HTR-8/SVneo (cell line): ENCODE data around the gene ZNF710.

Experiments used
- DNase-seq: peaks from one replicate; pipeline ENCODE4 v3.0.0; 2011; ENCODE audit warnings: low spot score, mixed read lengths; ENCODE audit not compliant: insufficient read length
- FAIRE-seq: peaks from 2 replicates; lab custom pipeline; 2011; peaks lifted over from hg19 to GRCh38; lab: Jason Lieb, UNC

Gene ZNF710

DNA sequence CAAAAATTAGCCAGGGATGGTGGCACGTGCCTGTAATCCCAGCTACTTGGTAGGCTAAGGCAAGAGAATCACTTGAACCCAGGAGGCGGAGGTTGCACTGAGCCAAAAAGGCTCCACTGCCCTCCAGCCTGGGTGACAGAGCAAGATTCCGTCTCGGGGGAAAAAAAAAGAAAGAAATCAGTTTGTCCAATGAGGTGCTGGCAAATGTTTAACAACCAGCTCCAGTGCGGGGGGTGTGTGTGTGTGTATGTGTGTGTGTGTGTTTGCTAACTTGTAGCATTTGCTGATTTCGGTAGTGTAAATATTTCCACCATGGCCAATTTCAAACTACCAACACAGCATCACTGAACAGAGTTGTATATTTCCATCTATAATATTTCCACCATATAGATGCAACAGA is 124.9 kb downstream of the ZNF710 start:
- DNase-seq (no peak), FAIRE-seq (no peak)

DNA sequence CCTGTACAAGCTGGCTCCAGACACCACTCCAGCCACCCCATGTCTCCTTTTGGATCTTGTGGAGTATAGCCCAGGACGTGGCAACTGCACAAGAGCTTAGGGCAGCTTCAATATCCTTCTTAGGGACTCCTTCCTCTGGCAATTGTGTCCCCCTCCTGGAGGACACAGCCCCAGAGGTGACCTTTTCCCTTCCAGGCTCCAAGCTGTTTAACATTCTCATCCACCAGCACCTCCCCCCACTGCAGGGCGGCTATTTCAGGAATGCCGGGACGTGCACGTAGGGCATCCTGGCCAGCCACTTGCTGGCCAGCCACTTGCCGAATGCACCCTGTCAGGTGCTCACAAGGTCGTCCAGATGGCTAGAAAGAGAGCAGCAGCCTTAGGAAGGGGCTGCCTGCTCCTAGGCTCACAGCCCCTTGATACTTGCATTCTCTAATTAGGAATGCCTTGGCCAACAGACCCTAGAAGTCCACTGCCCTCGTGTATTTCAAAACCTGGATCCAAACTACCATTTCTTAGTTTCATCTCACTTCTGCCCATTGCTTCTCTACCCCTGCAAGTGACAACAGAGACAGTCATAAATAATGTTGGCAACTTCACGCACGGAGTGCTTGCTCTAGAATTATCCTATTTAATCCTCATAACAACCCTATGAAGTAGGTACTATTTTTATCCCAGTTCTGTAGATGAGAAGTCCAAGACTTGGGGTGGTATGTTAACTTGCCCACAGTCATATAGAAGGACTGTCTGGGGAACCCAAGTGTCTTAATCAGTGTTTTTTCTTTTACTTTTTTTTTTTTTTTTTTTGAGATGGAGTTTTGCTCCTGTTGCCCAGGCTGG is 125.7 kb downstream of the ZNF710 start:
- FAIRE-seq (no peak), DNase-seq (peak; percentile 23)

GRCh38 chr15:90130291-90130690 is 129.2 kb downstream of the ZNF710 start:
- FAIRE-seq, result no peak
- no peak for DNase-seq
